Retinal pigment epithelial cell (primary cell): ENCODE measurements around the gene TTC23L.

Source experiments
- DNase-seq: peaks from one replicate; pipeline ENCODE4 v3.0.0-alpha.2; 2010; ENCODE audit warnings: low read depth
- H3K4me3 ChIP-seq: 2 replicates; pipeline ENCODE4 v1.5.1; 2011; ENCODE audit warnings: mild to moderate bottlenecking, low read length, control low read depth, moderate library complexity
- TF ChIP-seq, protein P1 (sequence below): conservative IDR thresholded peaks from 2 replicates; pipeline ENCODE4 v1.5.1; 2011; ENCODE audit warnings: low read depth, low read length, control low read depth, inconsistent platforms

TTC23L gene

DNA sequence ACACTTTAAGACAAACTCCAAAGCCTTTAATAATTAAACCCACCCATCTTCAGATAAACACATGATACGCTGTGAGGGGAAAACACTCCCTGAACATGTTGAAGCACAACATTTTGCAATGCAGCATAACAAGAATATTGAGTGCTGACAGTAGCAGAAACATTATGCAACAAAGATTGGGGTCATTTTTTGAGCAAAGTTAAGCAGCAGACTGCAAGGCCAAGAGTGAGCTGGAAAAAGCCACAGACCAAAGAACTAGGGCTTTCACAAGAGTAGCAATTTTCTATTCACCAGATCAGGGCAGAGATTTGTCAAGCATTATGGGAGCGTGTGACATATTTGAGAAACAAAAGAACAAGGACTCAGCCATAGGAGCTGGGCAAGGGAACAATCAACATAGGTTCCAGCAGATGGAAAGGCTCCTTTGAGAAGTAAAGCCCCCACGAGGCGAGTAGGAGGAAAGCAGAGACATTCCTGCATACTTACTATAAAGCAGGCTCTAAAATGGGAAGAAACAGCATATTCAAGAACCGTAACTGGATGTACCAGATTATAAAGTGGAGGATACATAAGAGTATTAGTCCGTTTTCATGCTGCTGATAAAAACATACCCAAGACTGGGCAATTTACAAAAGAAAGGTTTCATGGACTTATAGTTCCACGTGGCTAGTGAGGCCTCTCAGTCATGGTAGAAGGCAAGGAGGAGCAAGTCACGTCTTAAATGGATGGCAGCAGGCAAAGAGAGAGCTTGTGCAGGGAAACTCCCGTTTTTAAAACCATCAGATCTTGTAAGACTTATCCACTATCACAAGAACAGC is 4.8 kb upstream of the TTC23L start:
- TF ChIP-seq, protein P1, sequence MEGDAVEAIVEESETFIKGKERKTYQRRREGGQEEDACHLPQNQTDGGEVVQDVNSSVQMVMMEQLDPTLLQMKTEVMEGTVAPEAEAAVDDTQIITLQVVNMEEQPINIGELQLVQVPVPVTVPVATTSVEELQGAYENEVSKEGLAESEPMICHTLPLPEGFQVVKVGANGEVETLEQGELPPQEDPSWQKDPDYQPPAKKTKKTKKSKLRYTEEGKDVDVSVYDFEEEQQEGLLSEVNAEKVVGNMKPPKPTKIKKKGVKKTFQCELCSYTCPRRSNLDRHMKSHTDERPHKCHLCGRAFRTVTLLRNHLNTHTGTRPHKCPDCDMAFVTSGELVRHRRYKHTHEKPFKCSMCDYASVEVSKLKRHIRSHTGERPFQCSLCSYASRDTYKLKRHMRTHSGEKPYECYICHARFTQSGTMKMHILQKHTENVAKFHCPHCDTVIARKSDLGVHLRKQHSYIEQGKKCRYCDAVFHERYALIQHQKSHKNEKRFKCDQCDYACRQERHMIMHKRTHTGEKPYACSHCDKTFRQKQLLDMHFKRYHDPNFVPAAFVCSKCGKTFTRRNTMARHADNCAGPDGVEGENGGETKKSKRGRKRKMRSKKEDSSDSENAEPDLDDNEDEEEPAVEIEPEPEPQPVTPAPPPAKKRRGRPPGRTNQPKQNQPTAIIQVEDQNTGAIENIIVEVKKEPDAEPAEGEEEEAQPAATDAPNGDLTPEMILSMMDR: peak; percentile 16
- no peak for DNase-seq
- H3K4me3 ChIP-seq: no peak overlapping the region

DNA sequence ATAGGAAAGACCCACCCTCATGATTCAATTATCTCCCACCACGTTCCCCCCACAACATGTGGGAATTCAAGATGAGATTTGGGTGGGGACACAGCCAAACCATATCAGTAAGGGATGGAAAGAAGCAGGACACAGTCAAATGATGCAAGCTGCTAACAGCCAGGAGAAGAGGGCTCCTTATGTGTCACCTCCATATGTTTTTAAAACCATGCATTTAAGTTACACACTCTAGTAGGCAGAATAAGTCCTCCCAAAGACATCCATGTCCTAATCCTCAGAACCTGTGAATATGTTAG is 4.2 kb upstream of the TTC23L start:
- TF ChIP-seq, protein P1: no peak
- no peak overlapping the region for H3K4me3 ChIP-seq
- no peak for DNase-seq

DNA sequence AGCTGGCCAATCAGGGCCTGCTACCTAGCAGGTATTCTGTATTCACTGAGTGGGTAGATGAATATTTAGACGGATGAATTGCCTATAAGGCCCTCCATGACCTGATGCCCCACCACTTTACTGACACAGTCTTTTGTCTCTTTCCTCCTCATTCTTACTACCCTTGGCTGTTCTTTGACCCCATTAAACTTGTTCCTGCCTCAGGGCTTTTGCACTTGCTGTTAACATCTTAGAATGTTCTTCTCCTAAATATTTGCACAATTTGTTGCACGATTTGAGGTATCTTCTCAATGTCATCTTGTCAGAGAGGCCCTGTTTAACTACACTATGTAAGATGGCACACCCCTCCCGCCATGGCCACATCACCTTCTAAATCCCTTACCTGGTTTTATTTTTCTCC is 3.3 kb upstream of the TTC23L start:
- H3K4me3 ChIP-seq: no peak overlapping the region
- no peak for DNase-seq
- TF ChIP-seq, protein P1: no peak

- DNase-seq: no peak
- TF ChIP-seq, protein P1: no peak
- H3K4me3 ChIP-seq: no peak overlapping the region
Measured at GRCh38 chr5:34841816-34842215, 2.9 kb downstream of the TTC23L start.

GRCh38 chr5:34842554-34842953 is 3.6 kb downstream of the TTC23L start:
- no peak overlapping the region for H3K4me3 ChIP-seq

DNA sequence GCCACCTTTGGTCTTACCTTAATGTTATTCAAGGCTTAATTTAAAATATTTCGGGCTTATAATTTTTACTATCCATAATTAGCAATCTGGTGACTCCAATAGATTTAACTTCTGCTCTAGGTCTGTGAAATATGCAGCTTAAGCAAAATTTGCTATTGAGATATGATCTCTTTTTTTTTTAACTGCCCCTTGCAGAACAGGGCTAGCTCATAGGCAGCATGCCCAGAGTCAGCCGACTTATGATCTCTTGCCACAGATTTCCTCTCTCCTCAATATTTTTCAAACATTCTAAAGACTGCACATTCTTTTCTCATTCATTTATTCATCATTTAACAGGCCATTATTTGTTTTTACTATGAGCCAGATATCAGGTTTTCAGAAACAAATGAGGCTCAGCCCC is 4.5 kb downstream of the TTC23L start:
- TF ChIP-seq, protein P1: no peak
- DNase-seq: no peak
- no peak overlapping the region for H3K4me3 ChIP-seq

More at GRCh38 chr5:34842554-34842953, 3.6 kb downstream of the TTC23L start:
- DNase-seq: no peak
- TF ChIP-seq, protein P1: no peak

- DNase-seq: no peak
- no peak overlapping the region for H3K4me3 ChIP-seq
- TF ChIP-seq, protein P1: no peak
Measured at GRCh38 chr5:34844106-34844505, 5.1 kb downstream of the TTC23L start.
